GM19468 (cell line): ENCODE results near the gene ARHGEF10L.

Experiments
- ATAC-seq: cut with Tn5 transposase; IDR thresholded peaks from one replicate; pipeline ENCODE4 v1.9.1; 2021; ENCODE audit warnings: mild to moderate bottlenecking, moderate library complexity, moderate number of reproducible peaks; ENCODE audit not compliant: unreplicated experiment; ENCODE audit errors: extremely low read depth

ARHGEF10L gene

DNA sequence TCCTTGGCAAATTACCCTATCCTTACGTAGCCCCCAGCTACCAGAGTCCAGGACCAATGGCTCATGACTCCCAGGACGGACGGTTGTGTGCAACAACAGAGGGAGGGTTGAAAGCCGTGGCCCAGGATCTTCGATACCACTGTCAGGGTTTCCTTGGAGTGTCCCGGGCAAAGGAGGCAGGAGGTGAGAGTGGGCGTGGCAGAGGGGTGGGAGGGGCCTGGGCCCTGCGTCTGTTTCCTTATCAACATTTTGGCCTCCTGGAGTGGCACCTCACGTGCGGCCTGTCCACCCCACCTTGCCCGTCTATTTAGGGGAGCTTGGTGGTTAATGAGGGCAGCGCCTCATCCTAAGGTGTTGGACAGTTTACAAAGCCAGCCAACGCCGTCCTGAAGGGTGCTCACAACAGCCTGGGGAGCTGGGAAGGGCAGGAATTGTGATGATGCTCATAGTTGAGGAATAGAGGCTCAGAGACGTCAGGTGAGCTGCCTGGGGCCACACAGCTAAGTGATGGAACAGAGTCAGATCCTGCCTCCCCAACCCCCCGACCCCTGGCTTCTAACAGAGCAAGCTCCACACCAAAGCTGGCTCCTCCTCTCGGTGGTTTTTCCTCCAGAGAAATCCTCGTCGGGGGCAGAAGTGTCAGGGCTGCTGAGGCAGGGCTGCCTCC, 17.4 kb upstream of the ARHGEF10L start:
- no peak for ATAC-seq

DNA sequence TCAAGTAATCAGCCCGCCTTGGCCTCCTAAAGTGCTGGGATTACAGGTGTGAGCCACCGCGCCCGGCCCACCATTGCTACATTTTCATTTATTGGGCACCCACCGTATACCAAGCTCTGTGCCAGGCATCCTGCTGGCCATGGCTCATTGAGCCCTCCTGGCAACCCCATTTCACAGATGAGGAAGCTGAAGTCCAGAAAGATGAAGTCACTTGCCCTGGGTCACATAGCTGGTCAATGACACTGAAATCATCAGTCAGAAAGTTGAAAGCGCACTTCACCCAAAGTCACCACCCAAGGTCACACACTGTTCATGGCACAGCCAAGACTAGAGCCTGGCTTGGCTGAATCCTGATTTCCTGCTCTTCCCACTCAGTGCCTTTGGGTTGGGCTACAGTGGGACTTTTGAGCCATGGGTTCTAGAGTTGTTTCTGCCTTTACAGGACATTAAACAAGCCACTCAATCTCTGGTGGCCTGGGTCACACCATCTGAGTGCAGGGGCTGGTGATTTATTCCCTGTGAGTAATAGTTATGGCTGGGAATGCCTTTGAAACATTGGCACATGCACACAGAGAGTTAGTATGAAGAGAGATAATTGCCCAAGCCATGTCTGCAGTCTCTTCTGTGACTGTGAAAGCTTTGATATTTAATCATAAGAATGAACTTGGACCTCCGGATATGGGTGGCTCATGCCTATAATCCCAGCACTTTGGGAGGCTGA, 16.0 kb upstream of the ARHGEF10L start:
- ATAC-seq: no peak

DNA sequence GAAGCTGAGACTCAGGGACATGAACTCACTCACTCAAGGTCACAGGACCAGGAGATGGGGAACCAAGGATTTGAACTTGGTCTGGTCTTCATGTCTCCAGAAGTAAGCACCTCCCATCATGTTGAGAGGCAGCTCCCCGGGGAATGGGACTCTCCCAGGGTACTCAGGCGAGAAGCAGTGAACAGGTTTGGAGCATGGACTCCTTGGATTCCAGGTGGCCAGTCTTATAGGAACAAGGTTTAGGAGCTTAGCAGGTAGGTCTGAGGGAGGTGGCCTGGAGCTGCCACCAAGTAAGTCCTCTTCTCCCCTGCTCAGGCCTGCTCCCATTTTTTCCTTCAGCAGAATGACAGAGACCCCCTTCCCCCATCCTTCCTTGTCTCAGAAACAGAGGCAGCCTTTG, 14.9 kb upstream of the ARHGEF10L start:
- no peak for ATAC-seq

DNA sequence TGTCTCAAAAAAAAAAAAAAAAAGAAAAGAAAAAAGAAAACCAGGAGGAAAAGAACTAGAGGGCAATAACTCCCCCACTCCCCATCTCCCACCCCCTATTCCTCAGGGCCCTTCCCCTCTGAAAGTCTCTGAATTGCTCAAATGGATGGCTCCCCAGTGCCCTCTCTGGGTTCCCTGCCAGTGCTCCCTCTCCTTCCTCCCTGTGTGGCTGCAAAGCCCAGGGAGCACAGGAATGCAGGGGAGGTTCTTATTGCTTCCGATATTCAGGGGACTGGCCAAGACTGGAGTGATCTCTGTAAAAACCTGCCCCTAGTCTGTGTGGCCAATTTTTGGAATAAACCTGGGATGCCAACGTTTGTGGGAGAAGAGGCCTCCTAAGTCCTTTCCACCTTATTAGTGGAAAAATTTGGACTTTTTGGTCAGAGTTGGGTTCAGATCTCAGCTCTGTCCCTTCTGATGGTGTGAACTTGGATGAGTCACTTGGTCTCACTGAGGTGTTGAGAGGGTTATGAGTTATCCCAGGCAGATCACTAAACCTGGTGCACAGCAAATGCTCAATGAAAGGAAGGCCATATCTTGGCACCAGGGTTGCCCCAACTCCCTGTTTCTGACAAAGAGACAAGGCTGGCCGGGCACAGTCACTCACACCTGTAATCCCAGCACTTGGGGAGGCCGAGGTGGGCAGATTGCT, 13.4 kb upstream of the ARHGEF10L start:
- no peak for ATAC-seq

DNA sequence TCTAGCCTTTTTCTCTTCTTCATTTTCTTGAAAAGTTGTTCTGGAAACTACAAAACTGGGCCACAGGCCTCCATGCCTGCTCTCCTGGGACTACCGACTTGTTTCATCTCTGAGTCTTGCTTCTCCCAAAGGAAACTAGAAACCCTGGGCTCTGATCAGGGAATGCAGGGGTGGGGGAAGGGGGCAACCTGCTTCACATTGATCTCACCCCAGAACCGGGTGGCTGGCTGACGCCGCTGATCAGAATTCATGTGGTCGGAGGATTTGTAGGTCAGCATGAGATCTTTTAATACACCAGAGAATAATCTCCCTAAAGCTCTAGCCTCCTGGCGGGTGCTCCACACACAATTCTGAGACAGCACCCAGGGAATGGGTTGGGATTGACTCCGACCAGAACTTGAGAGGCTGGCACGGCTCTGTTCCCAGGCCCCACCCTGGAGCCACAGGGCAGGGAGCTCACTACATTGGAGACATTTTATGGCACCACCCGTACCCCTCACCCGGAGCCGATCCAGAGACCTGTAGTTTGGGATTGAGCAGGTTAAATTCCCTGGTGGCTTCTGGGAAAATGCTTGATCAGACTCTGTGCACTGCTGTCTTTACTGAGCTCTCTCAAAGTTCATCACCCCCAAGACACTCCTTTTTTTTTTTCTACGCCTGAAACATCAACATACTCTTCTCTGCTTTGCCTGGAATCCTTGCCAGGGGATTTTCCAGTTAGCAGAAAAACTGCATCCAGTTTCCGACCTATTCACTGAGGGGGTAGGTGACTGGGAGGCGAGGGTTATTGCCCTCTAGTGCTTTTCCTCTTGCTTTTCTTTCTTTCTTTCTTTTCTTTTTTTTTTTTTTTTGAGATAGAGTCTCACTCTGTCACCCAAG, 12.2 kb upstream of the ARHGEF10L start:
- ATAC-seq: no peak

DNA sequence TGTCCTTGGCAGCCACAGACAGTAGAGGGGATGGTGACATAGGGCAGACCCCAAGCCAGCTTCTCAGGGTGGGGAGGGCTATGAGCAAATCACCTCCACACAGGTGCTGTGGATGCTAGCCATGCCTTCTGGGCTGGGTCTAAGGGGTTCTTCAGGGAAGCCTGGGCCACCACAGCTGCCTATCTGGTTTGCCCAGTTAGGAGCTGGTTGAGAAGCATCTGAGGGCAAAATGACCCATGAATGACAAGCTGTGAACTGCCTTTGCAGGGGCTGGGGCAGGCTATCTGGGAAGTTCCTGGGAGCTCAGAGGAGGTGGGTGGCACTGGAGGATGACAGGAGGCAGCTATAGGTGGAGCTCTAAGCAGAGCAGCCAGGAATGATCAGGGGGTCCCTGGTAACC, 10.1 kb upstream of the ARHGEF10L start:
- no peak for ATAC-seq

DNA sequence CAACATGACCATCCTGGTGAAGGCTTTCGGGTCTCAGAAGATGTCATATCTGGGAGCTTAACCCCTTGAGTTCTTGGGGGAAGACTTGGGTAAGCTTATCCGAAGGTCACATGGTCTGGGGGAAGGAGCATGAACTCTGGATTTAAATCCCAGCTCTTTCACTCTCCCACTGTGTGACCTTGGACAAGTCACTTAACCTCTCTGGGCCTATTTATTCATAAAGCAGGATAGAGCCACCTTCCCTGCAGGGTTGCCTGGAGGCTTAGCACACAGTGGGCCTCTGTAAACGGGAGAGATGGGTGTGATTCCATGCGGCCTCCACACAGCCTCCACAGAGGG, 8.2 kb upstream of the ARHGEF10L start:
- ATAC-seq: no peak

DNA sequence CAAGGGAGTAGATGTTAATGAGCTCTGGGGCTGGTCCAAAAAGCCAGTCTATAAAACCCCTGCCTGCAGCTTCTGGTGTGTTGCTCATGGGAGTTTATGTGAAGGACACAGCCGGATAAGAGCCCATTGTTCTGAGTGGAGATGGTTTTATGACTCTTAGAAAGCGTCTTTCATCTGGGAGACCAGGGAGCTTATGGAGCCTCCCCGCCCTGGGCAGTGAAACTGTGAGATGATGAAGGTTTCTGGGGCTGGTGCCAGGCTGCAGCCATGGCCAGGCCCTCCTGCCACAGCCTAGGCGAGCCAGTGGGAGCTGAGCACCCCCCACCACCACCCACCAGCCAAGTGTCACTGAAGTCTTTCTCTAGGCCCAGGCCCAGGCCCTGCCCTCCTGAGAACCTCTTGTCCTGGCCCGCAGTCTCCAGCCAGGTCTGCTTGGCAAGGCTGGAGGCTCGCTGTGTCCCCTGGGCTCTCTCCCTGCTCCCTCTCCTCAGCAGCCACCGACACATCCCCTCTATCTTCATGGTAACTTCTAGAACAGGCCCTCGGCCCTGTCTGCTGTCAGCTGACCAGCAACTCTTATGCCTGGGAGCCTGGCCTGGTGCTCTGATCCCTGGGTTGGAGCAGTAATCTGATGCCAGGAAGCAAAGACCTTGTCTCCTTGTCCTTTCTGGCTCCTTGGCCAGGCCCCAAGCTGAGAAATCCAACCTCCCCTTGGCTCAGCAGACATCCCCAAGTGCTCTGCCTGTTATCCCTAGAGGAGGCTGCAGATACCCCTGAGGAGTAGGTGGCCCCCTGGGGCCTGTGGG, 7.6 kb upstream of the ARHGEF10L start:
- ATAC-seq: no peak

DNA sequence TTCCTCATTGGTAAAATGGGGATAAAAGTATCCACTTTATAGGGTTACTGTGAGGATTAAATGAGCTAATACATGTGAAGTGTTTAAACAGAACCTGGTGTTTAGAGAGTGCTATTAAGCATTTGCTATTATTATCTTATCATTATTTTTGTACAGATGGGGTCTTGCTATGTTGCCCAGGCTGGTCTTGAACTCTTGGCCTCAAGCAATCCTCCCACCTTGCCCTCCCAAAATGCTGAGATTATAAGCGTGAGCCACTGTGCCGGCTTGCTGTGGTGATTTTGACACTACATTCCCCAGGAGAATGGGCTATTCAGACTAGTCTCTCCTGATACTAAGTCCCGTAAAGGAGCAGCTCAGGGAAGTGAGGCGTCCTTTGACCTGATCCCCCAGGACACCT, 6.3 kb upstream of the ARHGEF10L start:
- no peak for ATAC-seq

DNA sequence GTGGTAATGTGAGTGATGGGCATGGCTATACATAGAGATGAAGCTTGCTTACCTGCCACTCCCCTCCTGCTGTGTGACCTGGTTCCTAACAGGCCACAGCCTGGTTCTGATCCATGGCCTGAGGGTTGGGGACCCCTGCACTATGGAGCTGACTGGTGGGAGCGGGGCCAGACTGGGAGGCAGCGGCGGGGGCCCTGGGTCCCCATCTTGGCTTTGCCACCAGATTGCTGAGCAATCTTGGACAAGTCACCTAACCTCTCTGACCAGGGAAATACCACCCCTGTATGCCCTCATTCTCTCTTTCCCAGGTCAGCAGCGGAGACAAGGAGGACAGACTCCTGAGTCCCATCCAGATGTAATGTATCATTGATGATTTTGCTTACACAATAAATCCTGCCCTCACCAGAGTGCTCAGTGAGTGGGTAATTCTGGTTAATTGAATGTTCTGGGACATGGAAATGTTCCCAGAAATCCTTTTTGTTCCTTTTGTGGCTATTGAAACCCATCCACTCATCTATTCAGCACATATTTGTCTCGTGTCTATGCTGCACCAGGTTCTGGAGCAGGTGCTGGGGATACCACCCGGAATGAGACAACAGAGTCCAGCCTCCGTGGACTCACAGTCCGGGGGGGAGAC, 4.1 kb upstream of the ARHGEF10L start:
- no peak for ATAC-seq

DNA sequence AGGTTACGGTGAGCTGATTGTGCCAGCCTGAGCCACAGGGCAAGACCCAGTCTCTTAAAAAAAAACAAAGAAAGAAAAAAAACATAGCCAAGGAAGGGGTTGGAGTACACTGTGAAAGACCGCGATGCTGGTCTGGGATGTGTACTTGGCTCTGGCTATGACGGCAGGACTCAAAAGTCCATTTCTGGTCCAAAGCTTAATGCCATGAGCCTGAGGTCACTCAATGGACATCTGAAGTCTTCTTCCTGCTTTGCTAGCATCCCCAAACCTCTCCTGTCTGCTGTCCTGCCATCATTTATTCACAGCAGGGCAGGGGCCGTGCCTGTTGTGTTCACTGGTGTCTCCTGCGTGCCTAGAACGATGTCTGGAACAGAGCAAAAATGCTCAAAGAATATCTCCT, 1.5 kb upstream of the ARHGEF10L start:
- no peak for ATAC-seq

DNA sequence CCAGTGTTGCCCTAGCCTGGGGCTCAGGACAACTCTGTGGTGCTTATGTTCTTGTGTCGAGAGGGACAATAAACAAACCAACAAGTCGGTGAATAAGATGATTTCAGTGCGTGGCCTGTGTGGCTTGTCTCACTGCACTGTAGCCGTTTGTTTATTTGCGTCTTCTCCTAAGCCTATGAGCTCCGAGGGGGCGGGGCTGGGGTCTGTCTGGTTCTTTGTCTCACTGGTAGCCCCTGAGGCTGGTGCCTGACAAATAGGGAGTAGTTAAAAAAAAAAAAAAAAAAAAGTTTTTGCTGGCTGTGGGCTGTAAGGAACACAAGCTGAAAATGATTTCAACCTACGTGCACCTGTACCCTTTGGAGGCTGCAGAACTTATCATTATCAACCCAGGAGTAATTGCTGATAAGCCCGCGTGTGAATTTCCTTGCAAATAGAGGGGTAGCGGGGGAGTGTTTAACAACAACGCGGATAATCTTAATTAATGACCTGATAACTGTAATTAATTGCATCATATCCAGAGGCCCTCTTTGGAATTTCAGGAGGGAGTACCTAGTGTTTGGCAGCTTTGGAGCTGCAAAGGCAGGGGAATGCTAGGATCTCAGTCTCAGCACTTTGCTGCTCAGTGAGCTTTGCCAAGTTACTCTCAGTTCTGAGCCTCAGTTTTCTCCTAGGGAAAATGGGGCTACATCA, 925 bp upstream of the ARHGEF10L start:
- ATAC-seq: no peak

DNA sequence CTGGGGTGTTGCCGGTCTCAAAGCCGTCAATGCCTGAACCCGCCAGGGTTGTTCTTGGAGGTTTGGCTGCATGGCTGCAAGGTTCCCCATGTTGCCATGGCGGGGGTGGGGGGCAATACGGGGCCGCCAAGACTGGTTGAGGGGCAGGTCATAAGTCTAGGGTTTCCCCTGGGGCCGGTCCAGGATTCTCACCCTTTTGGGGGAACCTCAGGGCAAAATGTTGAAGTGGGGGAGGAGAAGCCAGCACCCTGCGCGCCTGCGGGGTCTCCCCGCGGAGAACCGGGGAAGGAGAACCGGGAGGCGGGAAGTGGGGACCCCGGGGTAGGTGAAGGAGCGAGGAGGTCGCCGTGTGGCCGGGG, 401 bp upstream of the ARHGEF10L start:
- no peak for ATAC-seq

DNA sequence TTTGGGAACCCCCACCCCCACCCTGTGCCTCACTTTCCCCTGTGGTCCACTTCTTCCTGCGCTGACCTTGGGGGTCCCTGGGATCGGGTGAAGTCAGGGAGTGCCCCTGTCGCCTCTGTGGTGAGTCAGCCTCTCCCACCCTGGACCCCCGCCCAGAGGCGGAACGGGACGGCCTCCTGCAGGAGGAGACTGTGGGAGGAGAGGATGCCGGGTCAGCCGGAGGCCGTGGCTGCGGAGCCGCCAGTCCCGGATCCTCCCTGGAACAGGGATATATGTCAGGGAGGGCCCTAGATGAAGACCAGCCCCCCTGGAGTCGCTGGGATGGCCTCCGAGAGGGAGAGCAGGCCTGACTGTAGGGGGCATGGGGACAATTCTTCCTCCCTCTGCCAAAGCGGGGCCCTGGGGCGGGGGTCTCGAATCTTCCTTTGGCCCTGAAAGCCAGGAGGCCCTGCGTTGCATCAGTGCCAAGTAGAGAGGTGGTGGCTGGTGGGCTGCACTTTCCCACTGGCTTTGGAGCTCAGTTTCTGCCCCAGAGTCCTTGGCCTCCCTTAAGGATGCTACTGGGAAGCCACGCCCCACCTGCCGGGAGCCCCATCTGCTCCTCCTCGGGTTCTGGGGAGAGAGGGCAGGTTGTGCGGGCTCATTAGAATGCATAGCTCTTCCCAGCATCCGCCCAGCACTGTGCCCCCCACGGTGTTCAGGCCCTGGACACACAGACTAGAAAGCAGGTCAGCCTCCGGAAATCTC, 930 bp downstream of the ARHGEF10L start:
- ATAC-seq: no peak

DNA sequence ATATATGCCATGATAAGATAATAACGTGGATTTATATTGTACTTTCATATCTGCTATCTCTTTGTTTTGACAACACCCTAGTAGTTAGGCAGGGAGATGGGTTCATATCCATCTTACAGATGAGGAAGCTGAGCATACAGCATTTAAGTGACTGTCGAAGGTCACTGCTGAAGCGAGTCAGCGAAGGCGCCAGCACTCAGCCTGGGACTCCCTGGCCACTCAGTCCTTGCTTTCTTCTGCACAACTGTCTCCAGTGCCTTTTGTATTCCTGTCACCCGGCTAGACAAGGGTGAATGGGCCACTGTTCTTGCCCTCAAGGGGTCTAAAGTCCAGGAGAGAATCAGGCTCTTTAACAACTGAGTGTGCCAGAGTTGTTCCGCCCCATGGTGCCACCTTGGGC, 3.1 kb downstream of the ARHGEF10L start:
- ATAC-seq: no peak

DNA sequence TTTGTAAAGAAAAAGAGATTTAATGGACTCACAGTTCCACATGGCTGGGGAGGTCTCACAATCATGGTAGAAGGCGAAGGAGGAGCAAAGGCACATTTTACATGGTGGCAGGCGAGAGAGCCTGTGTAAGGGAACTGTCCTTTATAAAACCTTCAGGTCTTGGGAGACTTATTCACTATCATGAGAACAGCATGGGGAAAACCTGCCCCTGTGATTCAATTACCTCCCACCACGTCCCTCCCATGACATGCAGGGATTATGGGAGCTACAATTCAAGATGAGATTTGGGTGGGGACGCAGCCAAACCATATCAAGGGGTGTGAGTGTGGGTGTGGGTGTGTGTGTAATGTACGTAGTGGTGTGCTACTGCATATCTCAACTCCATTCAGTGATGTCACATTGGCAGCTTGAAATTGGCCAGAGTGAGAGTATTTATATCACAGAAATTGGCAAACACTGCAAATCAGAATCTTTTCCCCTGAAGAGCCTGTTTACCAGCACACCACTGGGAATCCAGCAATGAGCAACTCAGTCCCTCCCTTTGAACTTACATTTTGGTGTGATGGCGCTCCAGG, 5.4 kb downstream of the ARHGEF10L start:
- ATAC-seq: no peak

DNA sequence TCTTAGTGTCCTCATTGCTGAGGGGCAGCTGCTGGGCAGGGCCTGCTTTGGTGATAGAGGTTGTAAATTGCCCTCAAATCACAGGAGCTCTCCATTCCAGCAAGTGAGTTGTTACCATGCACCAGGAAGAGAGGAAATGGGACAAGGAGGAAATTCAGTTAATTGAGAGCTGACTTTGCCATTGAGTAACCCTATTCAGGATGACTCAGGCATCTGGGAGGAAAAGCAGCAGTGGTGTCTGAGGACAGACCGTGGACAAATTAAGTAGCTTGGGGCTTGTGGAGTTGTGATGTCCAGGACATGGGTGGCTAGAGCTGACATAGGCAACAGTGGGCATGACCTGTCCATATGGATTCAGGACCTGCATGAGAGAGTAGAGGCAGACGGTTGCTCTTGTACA, 5.9 kb downstream of the ARHGEF10L start:
- no peak for ATAC-seq
